GM18507 (cell line): Measurements from ENCODE around the gene CARHSP1.
"Not testable (repeated sequence)": the region's sequence is repeated elsewhere in the genome, so short reads cannot be mapped to it uniquely, and the experiment has no call there.

Experiments used
- DNase-seq: peaks from one replicate; pipeline ENCODE4 v3.0.0; 2011; ENCODE audit warnings: low read depth; ENCODE audit not compliant: insufficient read length; ENCODE audit errors: extremely low spot score
- FAIRE-seq: peaks from 2 replicates; lab custom pipeline; 2011; peaks lifted over from hg19 to GRCh38; lab: Jason Lieb, UNC

Gene CARHSP1

DNA sequence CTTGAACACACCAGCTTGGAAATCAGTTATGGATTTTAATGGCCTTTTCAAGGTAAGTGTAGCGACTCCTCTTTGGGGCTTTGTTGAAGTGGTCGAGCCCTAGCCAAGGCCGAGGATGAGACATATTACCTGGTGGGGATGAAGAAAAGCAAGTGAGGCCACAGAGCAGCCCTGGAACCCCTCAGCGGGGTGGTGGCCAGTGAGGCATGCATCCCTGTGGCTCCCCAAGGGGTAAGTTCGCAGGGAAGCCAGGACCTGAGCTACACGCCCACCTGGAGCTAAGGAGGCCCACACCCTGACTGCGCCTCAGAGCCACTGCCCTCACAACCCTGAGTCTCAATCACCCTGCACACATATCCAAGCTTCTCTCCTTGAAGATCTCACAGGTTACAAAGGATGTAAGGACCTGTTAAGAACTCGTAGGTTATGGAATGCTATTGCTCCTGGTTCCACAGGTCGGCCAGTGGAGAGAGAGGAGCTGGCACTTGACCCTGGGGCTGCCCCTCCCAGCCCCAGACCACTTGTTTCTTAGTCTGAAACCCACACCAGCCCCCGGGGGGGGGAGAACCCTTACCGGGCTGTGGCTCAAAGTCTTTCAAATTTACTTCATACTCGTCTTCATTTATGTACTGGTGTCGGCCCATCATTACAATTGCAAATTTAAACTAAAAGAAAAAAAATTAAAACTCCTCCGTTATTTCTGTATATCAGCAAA, 25.3 kb upstream of the CARHSP1 start:
- no peak for DNase-seq
- FAIRE-seq: no peak

DNA sequence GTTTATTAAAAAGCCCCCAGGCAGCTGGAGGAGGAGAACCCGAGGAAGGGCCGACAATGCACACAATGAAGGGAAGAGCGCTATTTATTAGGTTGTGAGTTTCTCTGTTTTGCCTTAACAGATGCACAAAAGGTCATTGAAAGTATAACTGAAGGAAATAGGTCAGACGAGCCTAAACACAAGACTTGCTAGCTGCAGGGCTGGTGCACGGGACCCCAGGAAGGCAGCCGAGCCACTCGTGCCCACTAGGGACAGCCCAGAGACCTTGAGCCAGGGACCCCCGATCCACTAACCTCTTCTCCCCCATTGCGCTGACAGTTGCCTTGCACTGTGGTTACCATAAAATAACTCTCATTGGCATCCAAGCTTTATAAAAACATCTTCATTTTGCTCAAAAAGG, 24.6 kb upstream of the CARHSP1 start:
- DNase-seq (no peak), FAIRE-seq (no peak)

DNA sequence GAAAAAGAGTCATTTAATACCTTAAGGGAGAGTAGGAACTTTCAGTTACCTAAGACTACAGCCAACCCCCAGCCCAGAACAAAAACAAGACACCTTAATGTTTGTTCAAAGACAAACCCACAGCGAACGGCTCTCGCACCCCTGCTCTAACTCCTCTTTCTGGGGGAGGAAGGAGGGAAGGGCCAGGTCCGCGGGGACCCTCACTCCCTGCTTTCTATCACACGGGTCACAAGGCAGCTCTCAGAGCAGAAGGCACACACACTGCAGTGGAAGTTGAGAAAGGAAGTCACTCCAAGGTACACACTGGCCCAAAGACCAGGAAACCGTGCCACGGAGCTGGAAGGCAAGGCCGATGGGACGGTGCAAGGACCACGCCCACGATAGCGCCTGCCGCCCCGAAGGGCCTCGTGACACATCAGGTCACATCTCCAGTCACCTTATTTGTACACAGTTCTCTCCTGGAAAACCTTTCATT, 23.3 kb upstream of the CARHSP1 start:
- no peak for DNase-seq
- no peak for FAIRE-seq

DNA sequence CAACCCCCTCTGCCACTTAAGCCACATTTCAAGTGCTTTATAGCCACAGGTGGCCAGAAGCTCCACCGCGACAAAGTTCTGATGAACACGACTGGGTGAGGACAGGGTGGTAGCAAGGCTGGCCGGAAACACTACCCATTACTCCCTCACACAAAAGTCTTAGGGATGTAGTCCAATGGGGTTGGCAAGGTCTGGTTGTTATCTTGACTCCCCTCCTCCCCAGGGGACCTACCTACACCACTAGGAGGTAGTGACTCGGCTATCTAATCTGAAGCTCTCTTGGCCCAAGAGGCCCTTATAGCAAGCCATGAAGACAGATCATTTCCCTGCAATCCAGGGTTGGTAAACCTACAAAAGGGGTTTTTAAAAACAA, 21.7 kb upstream of the CARHSP1 start:
- FAIRE-seq: no peak

GRCh38 chr16:8889893-8890548, 21.2 kb upstream of the CARHSP1 start:
- DNase-seq (no peak), FAIRE-seq (no peak)

More for the DNA sequence above, 21.7 kb upstream of the CARHSP1 start:
- DNase-seq: no peak

DNA sequence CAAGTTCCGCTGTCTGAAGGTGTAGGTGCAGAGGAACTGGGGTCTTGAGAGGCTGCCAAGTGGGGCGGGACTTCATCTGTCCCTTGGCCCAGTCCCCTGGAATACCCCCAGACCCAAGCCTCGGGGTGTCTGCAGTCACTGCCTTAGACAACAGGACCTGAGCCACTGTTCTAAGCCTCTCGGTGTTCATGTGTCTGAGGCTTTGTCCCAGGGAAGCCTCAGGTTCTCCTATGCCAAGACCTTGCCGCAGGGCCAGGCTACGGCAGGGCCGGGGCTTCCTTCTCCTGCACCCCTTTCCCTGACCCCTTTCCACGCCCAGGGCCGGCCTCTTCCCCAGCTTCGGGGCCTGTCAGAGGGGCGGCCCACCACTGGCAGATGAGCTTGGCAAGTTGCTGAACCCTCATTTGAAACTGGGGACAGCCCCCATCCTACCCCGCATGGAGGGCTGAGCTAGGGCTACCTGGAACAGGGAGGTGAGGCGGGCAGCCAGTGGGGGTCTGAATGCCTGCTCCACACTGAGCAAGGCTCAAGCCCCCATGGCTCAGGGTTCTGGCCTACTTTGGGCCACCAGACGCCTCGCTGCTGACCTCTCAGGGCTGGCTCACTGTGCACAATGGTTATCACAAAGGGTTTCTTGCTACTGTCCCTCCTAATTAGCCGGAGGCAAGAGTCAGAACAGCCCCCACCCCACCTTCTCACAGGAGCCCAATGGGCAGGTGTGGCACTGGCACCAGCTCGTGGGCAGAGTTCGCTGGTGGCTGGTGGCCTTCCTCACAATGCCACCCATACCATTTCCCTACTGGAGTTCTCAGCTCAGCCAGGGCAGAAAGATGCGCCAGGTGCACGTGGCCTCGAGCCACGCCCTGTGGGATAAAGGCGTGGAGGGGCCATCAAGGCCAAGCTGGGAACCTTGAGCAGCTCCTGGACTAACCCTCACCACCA, 20.4 kb upstream of the CARHSP1 start:
- FAIRE-seq (no peak), DNase-seq (no peak)

GRCh38 chr16:8887952-8888560, 19.2 kb upstream of the CARHSP1 start:
- FAIRE-seq (no peak), DNase-seq (no peak)

- DNase-seq (no peak), FAIRE-seq (no peak)
Measured at GRCh38 chr16:8887431-8887765, 18.6 kb upstream of the CARHSP1 start.

- DNase-seq: no peak
- FAIRE-seq: no peak
Measured at GRCh38 chr16:8886593-8887430, 18.0 kb upstream of the CARHSP1 start.

DNA sequence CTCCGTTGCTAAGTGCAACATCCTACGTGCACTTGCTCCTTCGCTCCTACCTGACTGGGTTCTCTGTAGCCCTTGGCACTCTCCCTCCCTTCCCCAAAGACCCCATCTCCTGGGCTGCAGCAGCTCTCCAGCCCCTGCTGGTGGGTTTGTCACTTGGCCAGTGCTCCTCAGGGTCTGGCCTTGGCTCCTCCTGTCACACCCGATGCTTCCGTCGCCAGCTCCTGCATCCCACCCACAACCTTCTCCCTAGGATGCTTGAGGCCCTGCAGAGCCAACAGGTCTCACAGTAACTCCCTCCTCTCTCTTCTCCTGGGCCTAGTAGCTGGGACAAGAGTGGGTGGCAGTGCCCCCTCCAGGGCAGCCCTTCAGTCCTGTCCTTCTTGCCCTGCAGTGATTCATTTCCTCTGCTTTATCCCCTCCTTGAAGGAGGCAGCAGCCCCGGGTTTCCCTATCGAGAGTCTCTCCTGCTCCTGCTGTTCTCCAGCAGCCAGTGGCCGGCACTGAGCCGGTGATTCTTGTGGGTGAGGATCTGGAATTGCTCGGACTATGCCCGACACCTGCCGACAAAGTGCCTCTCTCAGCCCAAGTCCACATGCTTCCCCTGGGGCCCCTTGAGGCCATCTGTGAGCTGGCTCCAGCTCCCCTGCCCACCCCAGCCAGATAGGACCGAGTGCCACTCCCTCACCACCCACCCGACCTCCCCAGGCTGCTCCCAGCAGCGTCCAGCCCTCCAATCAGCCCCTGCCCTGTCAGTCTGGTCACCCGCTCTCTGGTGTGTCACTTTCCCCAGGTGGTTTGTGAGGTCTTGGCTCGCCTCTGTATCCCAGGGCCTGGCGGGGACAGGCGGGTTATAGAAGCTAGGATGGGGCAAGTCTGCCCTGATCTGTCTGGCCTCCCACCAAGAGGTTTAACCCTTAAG, 17.1 kb upstream of the CARHSP1 start:
- FAIRE-seq (no peak), DNase-seq (no peak)

DNA sequence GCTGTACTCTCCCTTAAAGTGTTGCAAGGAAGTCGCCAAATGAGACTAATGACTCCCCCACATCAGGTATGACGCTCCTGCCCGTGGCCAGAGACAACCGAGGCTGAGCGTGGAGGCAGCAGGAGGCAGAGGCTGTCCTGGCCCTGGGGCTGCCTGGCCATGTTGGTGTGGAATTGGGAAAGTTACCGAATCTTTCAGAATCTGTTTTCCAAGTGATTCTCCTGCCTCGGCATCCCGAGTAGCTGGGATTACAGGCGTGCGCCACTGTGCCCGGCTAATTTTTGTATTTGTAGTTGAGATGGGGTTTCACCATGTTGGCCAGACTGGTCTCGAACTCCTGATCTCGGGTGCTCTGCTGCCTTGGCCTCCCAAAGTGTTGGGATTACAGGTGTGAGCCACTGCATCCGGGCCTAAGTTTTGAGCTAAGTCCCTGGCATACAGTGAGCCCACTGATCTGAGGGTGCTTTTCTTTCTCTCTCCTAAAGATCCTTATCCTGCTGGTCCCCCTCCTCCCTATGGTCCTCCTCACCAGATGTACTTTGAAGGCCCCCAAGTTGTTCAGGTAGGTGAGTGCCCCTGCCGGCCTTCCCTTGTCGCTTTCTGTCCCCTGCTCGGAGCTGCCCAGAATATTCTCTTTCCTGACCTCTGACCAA, 14.0 kb upstream of the CARHSP1 start:
- DNase-seq (no peak), FAIRE-seq (no peak)

DNA sequence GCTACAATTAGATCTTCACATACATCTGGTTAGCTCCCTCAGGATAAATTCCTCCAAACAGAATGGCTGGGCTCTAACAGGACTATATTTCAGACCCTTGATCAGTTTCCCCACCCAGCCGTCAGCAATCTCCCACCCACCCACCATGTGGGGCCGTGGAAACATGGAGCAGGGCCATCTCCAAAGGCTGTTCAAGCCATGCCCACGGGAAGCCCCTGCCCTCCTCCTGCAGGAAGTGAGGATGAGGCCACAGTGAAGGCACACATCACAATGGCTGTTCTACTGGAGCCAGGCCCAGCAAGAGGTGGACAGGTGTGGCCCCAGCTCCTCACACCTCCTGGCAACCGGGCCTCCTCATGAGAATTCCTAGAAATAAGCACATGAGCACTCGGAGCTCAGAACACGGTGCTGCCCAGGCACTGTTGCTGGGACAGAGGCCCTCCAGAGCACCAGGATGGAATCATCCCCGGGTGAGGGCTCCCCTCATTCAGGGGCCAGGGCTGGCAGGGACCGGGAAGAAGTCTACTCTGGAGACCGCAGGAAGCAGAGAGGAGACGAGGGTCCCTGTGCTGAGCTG, 13.3 kb upstream of the CARHSP1 start, which contains the start of gene LITAFD:
LITAFD (plus strand) TSS at position 311 of the 577 bp plus-strand sequence. CDS start 2,005 bp downstream, outside the sequence.
- DNase-seq (no peak), FAIRE-seq (no peak)

- FAIRE-seq (no peak), DNase-seq (no peak)
Measured at GRCh38 chr16:8880839-8881510, 12.2 kb upstream of the CARHSP1 start.

- no peak for FAIRE-seq
- DNase-seq: no peak
Measured at GRCh38 chr16:8878523-8878911, 9.7 kb upstream of the CARHSP1 start.

DNA sequence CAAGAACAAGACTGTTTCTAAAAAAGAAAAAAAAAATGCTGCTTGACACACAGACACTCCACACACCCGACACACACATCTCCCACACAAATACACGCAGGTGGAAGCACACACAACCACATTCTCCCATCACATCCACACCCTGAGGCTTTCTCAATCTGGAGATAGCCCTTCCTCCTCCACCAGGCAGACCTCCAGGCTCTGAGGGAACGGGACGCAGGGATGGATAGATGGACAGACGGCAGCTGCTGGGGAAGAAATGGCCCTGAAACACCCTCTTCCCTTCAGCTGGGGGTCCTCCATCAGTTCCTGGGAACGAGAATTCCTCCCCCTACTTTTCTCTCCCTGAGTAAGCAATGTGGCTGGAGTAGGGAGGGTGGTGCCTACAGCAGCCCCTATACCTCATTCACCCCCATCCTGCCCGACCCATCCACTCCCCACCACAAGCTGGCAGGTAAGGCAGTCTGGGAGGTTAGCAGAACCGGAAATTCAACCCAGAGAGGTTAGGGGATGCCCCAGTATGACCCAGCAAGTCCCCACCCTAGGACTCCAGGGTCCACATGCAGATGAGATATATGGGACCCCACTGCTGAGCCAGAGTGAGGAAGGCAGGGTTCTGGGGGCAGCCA, 9.2 kb upstream of the CARHSP1 start:
- DNase-seq: no peak
- no peak for FAIRE-seq

DNA sequence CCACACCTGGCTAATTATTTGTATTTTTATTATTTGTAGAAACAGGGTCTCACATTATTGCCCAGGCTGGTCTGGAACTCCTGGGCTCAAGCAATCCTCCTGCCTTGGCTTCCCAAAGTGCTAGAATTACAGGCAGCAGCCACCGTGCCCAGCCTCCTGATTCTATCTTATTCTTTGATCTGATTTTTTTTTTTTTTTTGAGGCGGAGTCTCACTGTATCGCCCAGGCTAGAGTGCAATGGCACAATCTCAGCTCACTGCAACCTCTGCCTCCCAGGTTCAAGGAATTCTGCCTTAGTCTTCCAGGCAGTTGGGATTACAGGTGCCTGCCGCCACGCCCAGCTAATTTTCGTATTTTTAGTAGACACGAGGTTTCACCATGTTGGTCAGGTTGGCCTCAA, 6.5 kb upstream of the CARHSP1 start:
- not testable (repeated sequence) for FAIRE-seq, DNase-seq
